ENCODE measurements around the gene ANP32B.

- TF ChIP-seq POLR2AphosphoS5 (IDR thresholded peaks at IDR 0.05; ENCODE audit: low read depth, low read length), result no peak
- no peak for TF ChIP-seq TAF1 (IDR thresholded peaks at IDR 0.05; ENCODE audit: borderline replicate concordance, low read depth, low read length)
These were observed 13.0 kb upstream of the ANP32B start for GRCh38 chr9:97970165-97970564.
